Measurements from ENCODE around the gene APOL6.
"Not testable (repeated sequence)": the region's sequence is repeated elsewhere in the genome, so short reads cannot be mapped to it uniquely, and the experiment has no call there.

The APOL6 gene

GRCh38 chr22:35697142-35697541 is 48.9 kb downstream of the APOL6 start:
- TF ChIP-seq CTCF (IDR thresholded peaks at IDR 0.05; ENCODE audit: control insufficient read depth, extremely low read depth, insufficient read depth), result no peak
- DNase-seq (ENCODE audit: low read depth), result no peak
- no peak overlapping the region for H3K4me3 ChIP-seq (ENCODE audit: low read depth, low read length)

- not testable (repeated sequence) for DNase-seq (ENCODE audit: low read depth); H3K4me3 ChIP-seq (ENCODE audit: low read depth, low read length)
Observed at GRCh38 chr22:35699852-35700251, 51.6 kb downstream of the APOL6 start.

- no peak for TF ChIP-seq CTCF (IDR thresholded peaks at IDR 0.05; ENCODE audit: control insufficient read depth, extremely low read depth, insufficient read depth)
- H3K4me3 ChIP-seq (ENCODE audit: low read depth, low read length), result no peak overlapping the region
- no peak for DNase-seq (ENCODE audit: low read depth)
Observed at GRCh38 chr22:35703861-35704584, 55.8 kb downstream of the APOL6 start.

- H3K4me3 ChIP-seq (ENCODE audit: low read depth, low read length), result no peak overlapping the region
- DNase-seq (ENCODE audit: low read depth), result no peak
- no peak for TF ChIP-seq CTCF (IDR thresholded peaks at IDR 0.05; ENCODE audit: control insufficient read depth, extremely low read depth, insufficient read depth)
Observed at GRCh38 chr22:35705141-35705540, 56.9 kb downstream of the APOL6 start.

GRCh38 chr22:35708453-35708852 is 60.2 kb downstream of the APOL6 start:
- no peak overlapping the region for H3K4me3 ChIP-seq (ENCODE audit: low read depth, low read length)
- no peak for DNase-seq (ENCODE audit: low read depth)
- no peak for TF ChIP-seq CTCF (IDR thresholded peaks at IDR 0.05; ENCODE audit: control insufficient read depth, extremely low read depth, insufficient read depth)

- no peak overlapping the region for H3K4me3 ChIP-seq (ENCODE audit: low read depth, low read length)
- no peak for DNase-seq (ENCODE audit: low read depth)
- TF ChIP-seq CTCF (IDR thresholded peaks at IDR 0.05; ENCODE audit: control insufficient read depth, extremely low read depth, insufficient read depth), result no peak
Observed at GRCh38 chr22:35708917-35709316, 60.7 kb downstream of the APOL6 start.

- no peak for TF ChIP-seq CTCF (IDR thresholded peaks at IDR 0.05; ENCODE audit: control insufficient read depth, extremely low read depth, insufficient read depth)
- no peak overlapping the region for H3K4me3 ChIP-seq (ENCODE audit: low read depth, low read length)
- DNase-seq (ENCODE audit: low read depth), result no peak
Observed at GRCh38 chr22:35711336-35711735, 63.1 kb downstream of the APOL6 start.

Measured in LNCaP clone FGC (cell line).